ENCODE results near the gene S100A3.

GRCh38 chr1:153585006-153585405 is 35.9 kb upstream of the S100A3 start:
- no peak for TF ChIP-seq CTCF (IDR thresholded peaks at IDR 0.05)
- no peak for TF ChIP-seq POLR2A (IDR thresholded peaks at IDR 0.05)
- TF ChIP-seq EP300 (IDR thresholded peaks at IDR 0.05): no peak
- TF ChIP-seq POLR2AphosphoS5 (IDR thresholded peaks at IDR 0.05): no peak

All from gastroesophageal sphincter (tissue), 3 donors.